ENCODE results near the gene ZBTB48.

DNA sequence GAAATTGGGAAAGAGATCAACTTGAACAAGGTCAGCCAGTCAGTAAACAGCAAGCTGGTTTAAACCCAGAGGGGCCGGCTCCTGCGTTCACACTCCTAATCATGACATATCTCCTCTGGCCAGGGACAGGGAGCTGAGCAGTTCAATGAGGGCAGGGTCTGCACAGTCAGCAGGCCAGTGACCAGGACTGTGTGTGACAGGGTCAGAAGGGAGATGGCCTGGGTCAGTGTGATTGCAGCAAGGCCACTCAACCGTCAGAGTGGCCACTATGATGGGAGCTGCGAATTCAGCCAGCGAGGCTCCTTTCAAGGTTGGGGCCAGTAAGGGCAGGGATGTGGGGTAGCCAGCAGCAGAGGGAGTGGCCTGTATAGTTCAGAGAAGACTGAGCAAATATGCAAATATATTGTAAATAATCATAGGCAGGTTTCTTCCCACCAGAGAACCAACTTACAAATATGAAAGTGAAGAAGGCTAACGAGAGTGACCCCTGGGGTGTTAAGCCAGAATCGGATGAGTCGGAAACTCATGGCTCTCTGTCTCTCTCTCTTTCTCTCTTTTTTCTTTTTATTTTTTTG, 45.5 kb upstream of the ZBTB48 start:
- TF ChIP-seq CTCF (IDR thresholded peaks at IDR 0.05; ENCODE audit: low read depth, low read length, missing input control) (no peak), RAD21 (IDR thresholded peaks at IDR 0.05) (no peak), YY1 (IDR thresholded peaks at IDR 0.05) (no peak), REST (IDR thresholded peaks at IDR 0.05) (no peak), RXRA (IDR thresholded peaks at IDR 0.05) (peak; percentile 11 to 23), ZBTB33 (IDR thresholded peaks at IDR 0.05) (no peak), TAF1 (conservative IDR thresholded peaks at IDR 0.05) (no peak)
- TF ChIP-seq, protein P1, sequence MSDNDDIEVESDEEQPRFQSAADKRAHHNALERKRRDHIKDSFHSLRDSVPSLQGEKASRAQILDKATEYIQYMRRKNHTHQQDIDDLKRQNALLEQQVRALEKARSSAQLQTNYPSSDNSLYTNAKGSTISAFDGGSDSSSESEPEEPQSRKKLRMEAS (IDR thresholded peaks at IDR 0.05): no peak
